Glutamatergic neuron (in vitro differentiated cells): Measurements from ENCODE around the gene STRIP1. TPM values are rescaled to one million over a fixed set of nuclear protein-coding genes. Genes with fewer than 3 reads are reported as not detected.

ENCODE experiments used
- DNase-seq: peaks from one replicate; pipeline ENCODE4 v3.0.0; 2022
- H3K27ac Mint-ChIP-seq: one replicate; pipeline ENCODE4 v1.8.0; 2020; ENCODE audit warnings: mild to moderate bottlenecking, mixed read lengths, inconsistent platforms; ENCODE audit not compliant: unreplicated experiment
- H3K27me3 Mint-ChIP-seq: one replicate; pipeline ENCODE4 v1.8.0; 2020; ENCODE audit warnings: mild to moderate bottlenecking, moderate library complexity, mixed read lengths, inconsistent platforms; ENCODE audit not compliant: unreplicated experiment
- H3K36me3 Mint-ChIP-seq: one replicate; pipeline ENCODE4 v1.8.0; 2020; ENCODE audit warnings: mild to moderate bottlenecking, mixed read lengths, inconsistent platforms; ENCODE audit not compliant: unreplicated experiment
- H3K4me1 Mint-ChIP-seq: one replicate; pipeline ENCODE4 v1.8.0; 2020; ENCODE audit warnings: mild to moderate bottlenecking, low read depth, mixed read lengths, inconsistent platforms; ENCODE audit not compliant: unreplicated experiment
- H3K4me3 Mint-ChIP-seq: one replicate; pipeline ENCODE4 v1.8.0; 2020; ENCODE audit warnings: mild to moderate bottlenecking, mixed read lengths, inconsistent platforms; ENCODE audit not compliant: unreplicated experiment
- H3K9me3 Mint-ChIP-seq: one replicate; pipeline ENCODE4 v1.8.0; 2020; ENCODE audit warnings: mild to moderate bottlenecking, moderate library complexity, mixed read lengths, inconsistent platforms; ENCODE audit not compliant: unreplicated experiment
- total RNA-seq: library from RNA; stranded (reverse); fragmentation: NEBNext Ultra II Directional; extraction: Animal tissue kit (Norgen Biotek cat#: 25700); gene quantifications from one replicate; pipeline ENCODE4 v1.2.1, GENCODE V29; 2021; ENCODE audit not compliant: unreplicated experiment
- TF ChIP-seq, protein P1 (sequence below): fragments of 200-600 bp; sonication (generic); IDR thresholded peaks from one replicate; pipeline ENCODE4 v1.5.0; 2021; ENCODE audit not compliant: partially characterized antibody, unreplicated experiment

Gene STRIP1
- total RNA-seq, 1 donor from 2014 or later, result 90.2 TPM

DNA sequence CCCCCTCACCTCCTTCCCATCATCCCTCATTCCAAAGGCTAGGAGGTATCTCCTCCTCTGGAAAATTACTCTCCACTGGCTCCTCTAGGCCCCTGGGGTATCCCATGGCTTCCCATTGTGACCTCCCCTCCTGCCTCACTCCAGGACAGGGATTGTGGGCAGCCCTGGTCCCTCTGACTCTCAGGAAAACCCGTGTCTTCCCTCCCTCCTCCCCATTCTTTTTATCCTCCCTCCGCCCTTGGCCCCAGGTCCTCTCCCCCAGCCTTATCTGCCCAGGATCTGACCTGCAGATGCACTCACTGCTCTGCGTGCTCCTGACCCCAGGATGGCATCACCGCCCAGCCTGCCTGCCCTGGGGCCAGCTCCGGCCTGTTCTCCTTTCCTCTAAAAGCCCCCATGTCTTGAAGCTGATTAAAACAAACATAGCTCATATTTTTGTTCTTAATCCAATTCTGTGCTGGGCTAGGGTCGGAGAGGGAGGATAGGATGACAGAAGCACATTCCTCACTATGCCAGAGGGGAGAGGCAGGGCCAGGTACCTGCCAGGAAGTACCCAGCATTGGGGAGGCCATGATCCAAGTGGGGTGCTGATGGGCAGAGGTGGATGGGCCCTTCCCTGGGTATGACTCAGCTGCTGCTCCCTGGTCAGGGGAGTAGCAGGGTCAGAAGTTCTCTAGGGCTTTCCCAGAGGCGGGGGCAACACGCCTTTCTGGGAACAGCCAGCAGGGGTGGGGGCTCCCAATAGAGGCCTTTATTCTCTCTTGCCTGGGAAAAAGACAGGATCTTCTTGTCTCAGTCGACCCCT, 64.0 kb downstream of the STRIP1 start:
- H3K27me3 Mint-ChIP-seq, result peaks cover 5% of the 10 kb centered on the region

DNA sequence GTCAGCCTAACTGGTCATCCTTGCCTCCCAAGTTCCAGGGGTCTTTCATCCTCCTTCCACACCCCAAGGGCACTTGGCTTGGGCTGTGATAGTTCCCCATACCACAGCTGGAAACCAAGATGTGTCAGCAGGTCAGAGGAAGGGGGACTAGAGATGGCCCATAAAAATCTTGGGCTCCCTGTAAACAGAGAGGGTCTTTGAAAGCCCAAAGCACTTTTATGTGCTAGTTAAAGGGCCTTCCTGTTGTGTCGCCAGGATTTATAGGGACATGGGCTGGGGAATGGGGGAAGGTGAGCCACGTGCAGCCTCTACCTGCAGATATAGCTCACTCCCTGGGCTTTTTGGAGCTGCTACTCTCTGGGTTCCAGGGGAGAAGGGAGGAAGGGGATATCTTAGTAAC, 65.9 kb downstream of the STRIP1 start:
- TF ChIP-seq, protein P1, sequence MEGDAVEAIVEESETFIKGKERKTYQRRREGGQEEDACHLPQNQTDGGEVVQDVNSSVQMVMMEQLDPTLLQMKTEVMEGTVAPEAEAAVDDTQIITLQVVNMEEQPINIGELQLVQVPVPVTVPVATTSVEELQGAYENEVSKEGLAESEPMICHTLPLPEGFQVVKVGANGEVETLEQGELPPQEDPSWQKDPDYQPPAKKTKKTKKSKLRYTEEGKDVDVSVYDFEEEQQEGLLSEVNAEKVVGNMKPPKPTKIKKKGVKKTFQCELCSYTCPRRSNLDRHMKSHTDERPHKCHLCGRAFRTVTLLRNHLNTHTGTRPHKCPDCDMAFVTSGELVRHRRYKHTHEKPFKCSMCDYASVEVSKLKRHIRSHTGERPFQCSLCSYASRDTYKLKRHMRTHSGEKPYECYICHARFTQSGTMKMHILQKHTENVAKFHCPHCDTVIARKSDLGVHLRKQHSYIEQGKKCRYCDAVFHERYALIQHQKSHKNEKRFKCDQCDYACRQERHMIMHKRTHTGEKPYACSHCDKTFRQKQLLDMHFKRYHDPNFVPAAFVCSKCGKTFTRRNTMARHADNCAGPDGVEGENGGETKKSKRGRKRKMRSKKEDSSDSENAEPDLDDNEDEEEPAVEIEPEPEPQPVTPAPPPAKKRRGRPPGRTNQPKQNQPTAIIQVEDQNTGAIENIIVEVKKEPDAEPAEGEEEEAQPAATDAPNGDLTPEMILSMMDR, result no peak
- no peak for DNase-seq
- Mint-ChIP-seq H3K4me1 (no peaks in the 10 kb centered on the region), H3K27me3 (peaks cover 9% of the 10 kb centered on the region), H3K36me3 (no peaks in the 10 kb centered on the region), H3K4me3 (no peak overlapping the region), H3K27ac (no peak overlapping the region), H3K9me3 (no peaks in the 10 kb centered on the region)

More for the DNA sequence above, 64.0 kb downstream of the STRIP1 start:
- no peak for DNase-seq
- no peak overlapping the region for H3K4me3 Mint-ChIP-seq
- no peaks in the 10 kb centered on the region for H3K4me1 Mint-ChIP-seq
- H3K9me3 Mint-ChIP-seq, result no peaks in the 10 kb centered on the region
- no peaks in the 10 kb centered on the region for H3K36me3 Mint-ChIP-seq
- H3K27ac Mint-ChIP-seq, result no peak overlapping the region
- TF ChIP-seq, protein P1, result no peak

DNA sequence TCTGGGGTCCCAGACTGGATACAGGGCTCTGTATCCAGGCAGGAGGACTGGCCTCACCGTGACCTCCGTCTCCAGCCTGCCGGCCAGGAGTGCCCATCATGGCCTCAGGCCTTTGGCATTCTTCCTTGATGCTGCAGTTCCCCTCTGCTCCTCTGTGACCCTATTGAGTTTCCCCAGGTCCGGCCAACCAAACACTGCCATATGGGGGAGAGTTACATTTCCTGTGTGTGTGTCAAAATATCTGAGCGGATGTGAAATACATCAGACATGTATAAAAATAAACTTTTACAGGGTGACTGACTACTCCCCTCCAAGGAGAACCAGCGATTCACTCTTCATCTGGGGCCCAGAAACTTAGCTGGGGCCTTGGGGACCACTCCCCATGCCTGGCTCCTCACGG, 67.7 kb downstream of the STRIP1 start:
- no peak for DNase-seq
- no peak overlapping the region for H3K27ac Mint-ChIP-seq
- H3K4me3 Mint-ChIP-seq, result no peak overlapping the region
- peaks cover 11% of the 10 kb centered on the region for H3K27me3 Mint-ChIP-seq
- no peaks in the 10 kb centered on the region for H3K9me3 Mint-ChIP-seq
- TF ChIP-seq, protein P1, result no peak
- peaks cover 3% of the 10 kb centered on the region for H3K4me1 Mint-ChIP-seq
- no peaks in the 10 kb centered on the region for H3K36me3 Mint-ChIP-seq

Other genes with a start within 250 kb of the STRIP1 start
- gene CSF1, start 123.8 kb upstream of the STRIP1 start, total RNA-seq, result 0.59 TPM
- 73.8 TPM for gene AHCYL1, start 49.9 kb upstream of the STRIP1 start, total RNA-seq
- not detected for gene ALX3, start 36.0 kb downstream of the STRIP1 start, total RNA-seq
- not detected for gene UBL4B, start 77.8 kb downstream of the STRIP1 start, total RNA-seq
- 6.4 TPM for gene SLC6A17, start 115.9 kb downstream of the STRIP1 start, total RNA-seq
- 9.7 TPM for gene KCNC4, start 175.7 kb downstream of the STRIP1 start, total RNA-seq